ENCODE results near the gene MCAT. TPM values are rescaled to one million over a fixed set of nuclear protein-coding genes. Genes with fewer than 3 reads are reported as not detected.

The MCAT gene
- total RNA-seq (10 to 100 TPM in 1 of 2 donors, 1 to 10 TPM in 1; 8.3 to 14.0 TPM), polyA plus RNA-seq (10 to 100 TPM; 15.5 to 22.6 TPM)

- under 1% methylated on average over 83 of the region's 83 CpGs for WGBS
- peak within 1 kb of the TSS; percentile 15 to 79 for H3K27ac ChIP-seq (ENCODE audit: low read depth in 1 of 2, low read length in 2 of 2)
- no peak for TF ChIP-seq FOXA1 (IDR thresholded peaks at IDR 0.05)
- no peak for TF ChIP-seq HNF4A (conservative IDR thresholded peaks at IDR 0.05)
- peak in 1 of 2 donors; percentile 10 for TF ChIP-seq RAD21 (IDR thresholded peaks at IDR 0.05)
- no peak for TF ChIP-seq REST (IDR thresholded peaks at IDR 0.05)
- TF ChIP-seq ATF3 (IDR thresholded peaks at IDR 0.05) = no peak
- TF ChIP-seq SP1 (IDR thresholded peaks at IDR 0.05) = peak; percentile 19
- peak; percentile 47 for TF ChIP-seq YY1 (IDR thresholded peaks at IDR 0.05)
- no peak for TF ChIP-seq FOXA2 (IDR thresholded peaks at IDR 0.05)
- no peak for TF ChIP-seq CTCF (IDR thresholded peaks at IDR 0.05; ENCODE audit: low read depth, low read length, missing input control)
- peak; percentile 44 for TF ChIP-seq MAX (IDR thresholded peaks at IDR 0.05)
- TF ChIP-seq RXRA (IDR thresholded peaks at IDR 0.05) = no peak
- TF ChIP-seq JUND (IDR thresholded peaks at IDR 0.05) = no peak
- TF ChIP-seq GABPA (IDR thresholded peaks at IDR 0.05 in 1 of 2, conservative IDR thresholded peaks at IDR 0.05 in 1 of 2) = peak; percentile 80 to 93
- peak; percentile 43 for TF ChIP-seq NR2F2 (IDR thresholded peaks at IDR 0.05)
- DNase-seq (ENCODE audit: low spot score) = peak; percentile 88
- peaks cover 4 to 13% (median 7%) of the 10 kb centered on the region in 4 donors for H3K4me1 ChIP-seq (ENCODE audit: control insufficient read depth in 4 of 4, insufficient read depth in 4 of 4, low read length in 3 of 4)
- H3K9ac ChIP-seq (ENCODE audit: low read depth in 1 of 2, low read length in 2 of 2) = peak within 1 kb of the TSS in 1 of 2 donors; percentile 56
- H3K9me3 ChIP-seq (ENCODE audit: control insufficient read depth in 4 of 4, low read length in 3 of 4) = no peaks in the 10 kb centered on the region
- H3K36me3 ChIP-seq (ENCODE audit: control insufficient read depth in 4 of 4, insufficient read depth in 3 of 4, low read depth in 1 of 4, low read length in 3 of 4) = peaks cover 0 to 14% (median 9%) of the 10 kb centered on the region in 4 donors
- H3K27me3 ChIP-seq (ENCODE audit: control insufficient read depth in 4 of 4, insufficient read depth in 4 of 4, low read length in 3 of 4) = no peaks in the 10 kb centered on the region
- H3K4me3 ChIP-seq (ENCODE audit: low read depth in 1 of 3, low read length in 3 of 3) = peak within 1 kb of the TSS; percentile 85 to 93 (median 87)
These were observed at the start of gene MCAT for GRCh38 chr22:43142880-43143562. MCAT (minus strand) TSS chr22:43143398; CDS start chr22:43143348, 50 bp downstream.

- Histone ChIP-seq H3K4me1 (ENCODE audit: control insufficient read depth in 4 of 4, insufficient read depth in 4 of 4, low read length in 3 of 4) (peaks cover 0 to 4% (median 0%) of the 10 kb centered on the region in 4 donors), H3K27me3 (ENCODE audit: control insufficient read depth in 4 of 4, insufficient read depth in 4 of 4, low read length in 3 of 4) (peaks cover 0 to 2% (median 0%) of the 10 kb centered on the region in 4 donors), H3K36me3 (ENCODE audit: control insufficient read depth in 4 of 4, insufficient read depth in 3 of 4, low read depth in 1 of 4, low read length in 3 of 4) (no peaks in the 10 kb centered on the region), H3K27ac (ENCODE audit: low read depth in 1 of 2, low read length in 2 of 2) (no peak overlapping the region), H3K9me3 (ENCODE audit: control insufficient read depth in 4 of 4, low read length in 3 of 4) (no peaks in the 10 kb centered on the region), H3K9ac (ENCODE audit: low read depth in 1 of 2, low read length in 2 of 2) (no peak overlapping the region), H3K4me3 (ENCODE audit: low read depth in 1 of 3, low read length in 3 of 3) (no peak overlapping the region)
- TF ChIP-seq NR2F2 (IDR thresholded peaks at IDR 0.05) = no peak
- no peak for DNase-seq (ENCODE audit: low spot score)
These were observed 48.6 kb upstream of the MCAT start for GRCh38 chr22:43191831-43192230.
